Activated T-helper 1 cell treated with anti-CD3 and anti-CD28 coated beads, Interleukin-2, amount 50 U/mL, for 16 hours (primary cell): Measurements from ENCODE around the gene MRAP.

Source experiments
- DNase-seq, 2 donors: peaks; one replicate each; pipeline ENCODE4 v3.0.0-alpha.2; 2020; ENCODE audit warnings: low read depth in 1 of 2, low spot score in 1 of 2

MRAP gene

DNA sequence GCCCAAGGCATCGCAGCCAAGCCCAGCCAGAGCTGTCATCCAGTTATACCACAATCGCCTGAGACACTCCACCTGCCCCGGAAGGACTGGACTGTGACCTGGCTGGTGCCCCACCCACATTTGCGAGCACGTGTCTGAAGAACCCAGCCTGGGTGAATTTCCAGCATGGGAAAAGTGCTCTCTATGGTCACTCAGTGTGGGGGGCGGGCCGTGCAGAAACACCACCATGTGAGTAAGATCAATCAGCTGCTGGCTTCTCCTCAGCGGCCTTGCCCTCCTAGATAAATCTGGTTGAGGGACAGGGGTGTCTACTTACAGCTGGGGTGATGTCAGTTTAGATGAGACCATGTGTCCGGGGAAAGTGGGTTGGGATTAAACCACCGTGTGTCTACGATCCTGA lies 49.3 kb downstream of the MRAP start:
- DNase-seq, result no peak

DNA sequence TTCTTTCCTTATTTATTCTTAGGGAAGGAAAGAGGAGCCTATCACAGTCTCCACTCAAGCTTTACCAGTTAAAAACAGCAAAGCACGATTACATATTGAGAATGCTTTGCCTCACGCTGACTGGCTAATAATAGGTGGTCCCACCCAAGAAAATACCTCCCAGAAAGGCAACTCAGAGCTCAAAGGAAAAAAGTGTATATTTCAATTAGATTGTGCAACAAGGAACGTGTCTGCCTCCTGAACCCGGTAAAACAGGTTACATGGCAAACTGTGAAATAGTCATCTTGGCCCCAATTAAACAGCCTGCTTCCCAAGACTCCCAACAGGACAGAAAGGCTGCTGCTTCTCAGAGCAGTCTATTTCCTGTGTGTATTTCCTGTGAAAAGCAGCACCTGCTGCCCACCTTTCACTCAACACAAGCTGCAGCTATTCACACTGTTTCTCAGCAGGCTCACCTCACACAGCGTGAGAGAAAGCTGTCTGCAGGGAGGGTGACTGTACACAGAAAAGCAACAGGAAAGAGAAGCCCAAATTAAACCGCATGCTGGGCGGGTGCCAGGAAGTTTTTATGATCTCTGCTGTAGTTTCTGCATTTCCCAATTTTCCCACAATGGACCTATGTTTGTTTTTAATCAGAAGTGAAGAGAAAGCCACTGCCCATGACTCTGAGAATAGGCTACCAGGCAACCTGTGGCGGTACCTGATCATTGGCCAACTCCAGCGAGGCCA lies 50.1 kb downstream of the MRAP start:
- DNase-seq, result no peak

GRCh38 chr21:32349333-32349944 lies 50.8 kb downstream of the MRAP start:
- DNase-seq, result no peak

- no peak for DNase-seq
Measured at GRCh38 chr21:32350211-32350980, 51.7 kb downstream of the MRAP start.

DNA sequence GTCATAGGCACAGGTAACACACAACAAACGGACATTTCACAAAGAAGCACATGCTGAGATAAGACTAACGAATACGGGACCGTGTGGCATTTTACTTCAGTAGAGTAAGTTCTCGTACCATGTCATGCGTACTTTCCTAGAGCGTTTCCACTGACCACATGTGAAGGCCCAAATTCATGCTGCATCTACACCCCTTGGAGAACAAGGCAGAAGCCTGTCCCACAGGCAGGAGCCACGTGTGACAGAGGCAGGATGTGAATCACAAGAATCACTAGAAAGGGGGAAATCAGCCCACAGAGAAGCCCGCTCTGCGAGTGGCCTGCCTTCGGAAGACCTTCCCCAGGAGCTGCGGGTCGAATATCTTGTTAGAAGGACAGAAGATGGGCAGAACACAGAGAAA lies 52.3 kb downstream of the MRAP start:
- no peak for DNase-seq

DNA sequence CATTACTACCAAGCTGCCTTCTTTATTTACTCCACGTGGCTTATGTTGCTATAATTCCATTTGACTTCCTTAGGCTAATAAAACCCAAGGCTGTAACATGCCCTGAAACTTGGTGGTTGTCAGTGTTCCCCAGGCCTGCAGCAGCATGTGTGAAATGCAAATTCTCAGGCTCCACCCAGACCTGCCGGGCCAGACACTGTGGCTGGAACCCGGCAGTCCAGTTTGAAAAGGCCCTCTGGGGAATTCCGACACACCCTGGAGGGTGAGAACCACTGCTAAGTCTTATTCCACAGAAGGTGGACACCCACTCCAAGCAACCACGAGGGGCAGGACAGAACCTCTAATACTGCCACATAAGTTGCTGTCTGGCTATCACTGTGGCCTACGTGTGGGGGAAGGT lies 52.8 kb downstream of the MRAP start:
- no peak for DNase-seq

- DNase-seq, result no peak
Measured at GRCh38 chr21:32352526-32352925, 53.9 kb downstream of the MRAP start.

GRCh38 chr21:32353002-32353711 lies 54.5 kb downstream of the MRAP start:
- no peak for DNase-seq

DNA sequence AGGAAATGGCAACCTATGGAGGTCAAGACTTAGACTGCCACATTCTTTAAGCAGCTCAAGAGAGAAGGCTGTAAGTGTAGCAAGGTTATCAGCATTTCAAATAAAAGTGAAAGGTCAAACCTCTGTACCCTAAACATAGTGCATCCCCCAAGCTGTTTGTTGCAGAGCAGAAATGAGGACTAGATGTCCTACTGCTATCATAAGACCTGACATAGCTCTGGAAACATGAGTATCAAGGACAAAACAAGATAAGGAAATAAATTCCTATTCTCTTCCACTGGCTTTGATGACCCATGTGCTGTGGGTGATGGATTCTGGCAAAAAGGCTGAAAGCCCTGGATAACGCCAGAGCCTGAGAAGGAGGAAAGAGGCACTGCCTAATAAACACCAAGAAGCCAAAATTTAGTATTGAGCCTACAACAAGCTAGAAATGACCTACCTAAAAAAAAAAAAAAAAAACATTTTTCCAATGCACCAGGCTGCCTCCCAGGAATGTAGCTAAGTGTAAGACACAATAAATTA lies 58.3 kb downstream of the MRAP start:
- DNase-seq, result no peak

- DNase-seq, result no peak
Measured at GRCh38 chr21:32359719-32360260, 61.1 kb downstream of the MRAP start.

DNA sequence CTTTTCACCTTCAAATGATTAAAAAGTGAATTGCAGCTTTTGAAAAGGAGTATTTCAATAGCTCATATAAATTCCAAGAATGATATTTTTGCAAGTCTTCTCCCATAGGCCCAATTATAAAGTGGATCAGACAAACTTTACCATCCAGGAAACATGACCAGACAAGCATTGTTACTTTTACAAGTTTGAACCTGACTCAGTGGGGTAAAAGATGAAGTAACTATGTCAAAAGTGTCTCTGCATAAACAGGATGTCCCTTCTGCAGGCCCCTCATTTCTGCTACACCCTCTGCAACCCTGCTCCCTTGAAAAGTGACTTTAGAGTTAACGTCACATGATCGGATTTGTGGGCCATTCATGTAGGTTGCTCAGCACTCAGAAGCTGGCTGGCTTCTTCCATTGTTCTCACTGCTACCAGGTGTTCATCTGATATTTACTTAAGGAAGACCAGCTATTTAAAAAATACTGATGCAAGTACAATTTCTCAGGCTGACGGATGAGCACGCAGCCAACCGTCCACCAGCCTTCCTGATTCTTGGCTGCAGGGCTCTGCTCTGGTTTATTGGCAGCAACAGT lies 61.8 kb downstream of the MRAP start:
- no peak for DNase-seq
